ENCODE data around the gene PRKG1. TPM values are rescaled to one million over a fixed set of nuclear protein-coding genes. Genes with fewer than 3 reads are reported as not detected.

Gene PRKG1
- total and polyA plus RNA-seq, 2 experiments from 2014 or later = 18.2 to 21.1 TPM

- TF ChIP-seq ZNF462 (CRISPR knock-in tag; IDR thresholded peaks at IDR 0.05) (no peak), EZH2 (IDR thresholded peaks at IDR 0.05; ENCODE audit: low read depth, unreplicated experiment) (no peak), ZNF331 (CRISPR knock-in tag; IDR thresholded peaks at IDR 0.05; ENCODE audit: low read depth) (no peak), JUNB (IDR thresholded peaks at IDR 0.05; ENCODE audit: unreplicated experiment) (no peak)
Observed at GRCh38 chr10:51198170-51198569, 123.9 kb downstream of the PRKG1 start (continued).

DNA sequence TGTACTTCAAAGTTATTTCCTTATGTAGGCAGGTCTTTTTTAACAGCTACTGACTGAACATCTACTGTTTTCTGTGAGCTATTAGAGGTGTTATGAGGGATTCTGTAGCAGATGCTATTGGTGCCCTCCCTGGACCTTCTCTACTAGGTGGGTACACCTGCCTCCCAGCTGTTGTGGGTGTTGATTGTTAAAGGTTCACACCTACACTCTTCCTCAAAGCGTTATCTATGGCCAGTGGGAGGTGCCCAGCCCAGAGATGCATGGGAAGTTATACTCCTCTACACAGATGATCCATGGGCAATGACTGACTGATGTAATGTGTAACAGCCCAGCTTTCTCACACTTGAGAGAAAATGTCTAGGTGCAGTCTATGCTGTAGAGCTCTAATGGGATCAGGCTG is 127.7 kb downstream of the PRKG1 start:
- Histone ChIP-seq H3K4me1 (ENCODE audit: insufficient read depth) (peaks cover 23% of the 10 kb centered on the region), H3K4me3 (no peak overlapping the region), H2AFZ (no peak overlapping the region), H3K79me2 (replicated peaks; ENCODE audit: insufficient read depth) (no peaks in the 10 kb centered on the region), H3K27ac (ENCODE audit: low read depth) (no peak overlapping the region), H3K36me3 (ENCODE audit: insufficient read depth) (no peaks in the 10 kb centered on the region), H3K9me2 (ENCODE audit: insufficient read depth) (no peaks in the 10 kb centered on the region; the same call in 1 of the 2 replicates), H4K20me1 (replicated peaks; ENCODE audit: insufficient read depth) (no peaks in the 10 kb centered on the region), H3K4me2 (no peak overlapping the region), H3F3A (replicated peaks; ENCODE audit: low read depth) (no peaks in the 10 kb centered on the region), H3K27me3 (ENCODE audit: insufficient read depth) (no peaks in the 10 kb centered on the region)
- no peaks in the 10 kb centered on the region; the same call in 2 of the 3 replicates for H3K36me3 Mint-ChIP-seq (ENCODE audit: low read depth)
- H3K9me3 Mint-ChIP-seq = no peaks in the 10 kb centered on the region
- ATAC-seq (no peak), DNase-seq (ENCODE audit: low spot score) (no peak)
- H3K4me3 Mint-ChIP-seq = no peak overlapping the region
- H3K27me3 Mint-ChIP-seq (ENCODE audit: insufficient read depth, low read depth, poor library complexity) = no peaks in the 10 kb centered on the region
- peak overlapping the region; percentile 35; the same call in 1 of the 2 replicates for H3K27ac Mint-ChIP-seq
- H3K4me1 Mint-ChIP-seq = peaks cover 37% of the 10 kb centered on the region
- TF ChIP-seq CTCF (conservative IDR thresholded peaks at IDR 0.05; ENCODE audit: low read depth in 2 of 2) (no peak), ZNF331 (CRISPR knock-in tag; IDR thresholded peaks at IDR 0.05; ENCODE audit: low read depth) (no peak), EZH2phosphoT487 (IDR thresholded peaks at IDR 0.05; ENCODE audit: unreplicated experiment) (no peak), ZNF114 (CRISPR knock-in tag; IDR thresholded peaks at IDR 0.05) (no peak), JUNB (IDR thresholded peaks at IDR 0.05; ENCODE audit: unreplicated experiment) (no peak), REST (IDR thresholded peaks at IDR 0.05; ENCODE audit: unreplicated experiment) (no peak), CREB1 (CRISPR knock-in tag; IDR thresholded peaks at IDR 0.05; ENCODE audit: low read depth) (no peak), STAT1 (IDR thresholded peaks at IDR 0.05; ENCODE audit: unreplicated experiment) (no peak), EZH2 (IDR thresholded peaks at IDR 0.05; ENCODE audit: low read depth, unreplicated experiment) (no peak), NANOG (IDR thresholded peaks at IDR 0.05; ENCODE audit: borderline replicate concordance) (no peak), POLR2AphosphoS5 (IDR thresholded peaks at IDR 0.05; ENCODE audit: low read depth) (no peak)
- TF ChIP-seq, protein P1, sequence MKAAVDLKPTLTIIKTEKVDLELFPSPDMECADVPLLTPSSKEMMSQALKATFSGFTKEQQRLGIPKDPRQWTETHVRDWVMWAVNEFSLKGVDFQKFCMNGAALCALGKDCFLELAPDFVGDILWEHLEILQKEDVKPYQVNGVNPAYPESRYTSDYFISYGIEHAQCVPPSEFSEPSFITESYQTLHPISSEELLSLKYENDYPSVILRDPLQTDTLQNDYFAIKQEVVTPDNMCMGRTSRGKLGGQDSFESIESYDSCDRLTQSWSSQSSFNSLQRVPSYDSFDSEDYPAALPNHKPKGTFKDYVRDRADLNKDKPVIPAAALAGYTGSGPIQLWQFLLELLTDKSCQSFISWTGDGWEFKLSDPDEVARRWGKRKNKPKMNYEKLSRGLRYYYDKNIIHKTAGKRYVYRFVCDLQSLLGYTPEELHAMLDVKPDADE (IDR thresholded peaks at IDR 0.05) = no peak

All from GM23338 (cell line).